HG03571 (cell line): ENCODE data around the gene PACRG.
A peak's percentile ranks its signal among the peaks of the same experiment; 100 is the strongest.
"Not testable (repeated sequence)": the region's sequence is repeated elsewhere in the genome, so short reads cannot be mapped to it uniquely, and the experiment has no call there.

ENCODE experiments used
- ATAC-seq: cut with Tn5 transposase; IDR thresholded peaks from one replicate; pipeline ENCODE4 v1.9.1; 2021; ENCODE audit not compliant: unreplicated experiment

The PACRG gene

GRCh38 chr6:162727322-162728182 is at the start of gene PACRG, which contains the start of gene PRKN:
Gene PACRG, plus strand, starts transcription at chr6:162727974.
Gene PRKN, minus strand, starts transcription at chr6:162727766.
- peak; percentile 99 for ATAC-seq

- ATAC-seq = not testable (repeated sequence)
Observed at GRCh38 chr6:162678896-162679295, 48.9 kb upstream of the PACRG start.

- no peak for ATAC-seq
Observed at GRCh38 chr6:162679681-162680080, 48.1 kb upstream of the PACRG start.

GRCh38 chr6:162680367-162680766 is 47.4 kb upstream of the PACRG start:
- ATAC-seq = no peak

- ATAC-seq = no peak
Observed at GRCh38 chr6:162680871-162681270, 46.9 kb upstream of the PACRG start.

GRCh38 chr6:162681447-162681846 is 46.3 kb upstream of the PACRG start:
- ATAC-seq = no peak

GRCh38 chr6:162683135-162683534 is 44.6 kb upstream of the PACRG start:
- ATAC-seq = no peak

GRCh38 chr6:162684052-162684451 is 43.7 kb upstream of the PACRG start:
- no peak for ATAC-seq

GRCh38 chr6:162684961-162685360 is 42.8 kb upstream of the PACRG start:
- no peak for ATAC-seq

GRCh38 chr6:162685586-162685985 is 42.2 kb upstream of the PACRG start:
- ATAC-seq = no peak

GRCh38 chr6:162688751-162689345 is 38.9 kb upstream of the PACRG start:
- ATAC-seq = no peak

- no peak for ATAC-seq
Observed at GRCh38 chr6:162690158-162690557, 37.6 kb upstream of the PACRG start.

GRCh38 chr6:162697872-162698403 is 29.8 kb upstream of the PACRG start:
- no peak for ATAC-seq

GRCh38 chr6:162698440-162698839 is 29.3 kb upstream of the PACRG start:
- ATAC-seq = no peak

- no peak for ATAC-seq
Observed at GRCh38 chr6:162699961-162700360, 27.8 kb upstream of the PACRG start.

GRCh38 chr6:162700966-162701365 is 26.8 kb upstream of the PACRG start:
- no peak for ATAC-seq

- no peak for ATAC-seq
Observed at GRCh38 chr6:162701551-162701950, 26.2 kb upstream of the PACRG start.

GRCh38 chr6:162702446-162702845 is 25.3 kb upstream of the PACRG start:
- ATAC-seq = no peak

- ATAC-seq = no peak
Observed at GRCh38 chr6:162704001-162704400, 23.8 kb upstream of the PACRG start.

- no peak for ATAC-seq
Observed at GRCh38 chr6:162705736-162706135, 22.0 kb upstream of the PACRG start.

GRCh38 chr6:162706232-162706631 is 21.5 kb upstream of the PACRG start:
- no peak for ATAC-seq

GRCh38 chr6:162708971-162709370 is 18.8 kb upstream of the PACRG start:
- no peak for ATAC-seq
